Measurements from ENCODE around the gene STXBP5L. TPM values are rescaled to one million over a fixed set of nuclear protein-coding genes. Genes with fewer than 3 reads are reported as not detected.

STXBP5L gene
- total and polyA plus RNA-seq, 12 donors: 0.60 to 8.4 (median 2.1) TPM

DNA sequence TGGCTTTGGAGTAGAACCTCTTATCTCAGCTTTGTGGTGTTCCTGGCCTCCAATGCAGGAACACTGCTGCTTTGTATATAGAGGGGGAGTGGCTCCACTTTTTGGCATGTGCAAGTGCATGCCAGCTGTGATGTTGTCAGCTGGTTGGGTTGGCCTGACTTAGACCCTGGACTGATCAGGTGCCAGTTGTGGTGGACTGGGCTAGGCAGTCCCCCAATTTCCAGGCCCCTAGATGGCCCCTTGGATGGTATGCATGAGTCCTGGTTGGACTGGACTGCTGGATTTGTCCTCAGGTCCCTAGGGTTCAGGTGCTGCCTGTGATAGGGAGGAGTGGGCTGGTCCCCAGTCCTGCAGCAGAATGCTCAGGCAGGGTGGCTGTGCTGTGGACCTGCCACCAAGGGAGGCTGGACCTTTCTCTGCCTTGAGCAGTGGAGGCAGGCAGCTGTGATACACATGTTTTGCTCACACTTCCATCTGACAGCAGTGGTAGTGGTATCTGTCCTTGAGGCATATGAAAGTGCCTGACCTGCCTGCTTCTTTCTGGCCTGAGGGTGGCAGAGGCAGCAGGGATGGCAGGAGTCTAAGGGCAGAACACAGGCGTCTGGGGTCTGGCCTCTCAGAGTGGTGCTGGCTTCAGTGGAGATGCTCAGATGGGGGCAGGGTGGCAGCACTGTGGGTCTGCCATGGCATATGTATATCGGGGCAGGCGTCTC, 74.8 kb downstream of the STXBP5L start:
- Histone ChIP-seq H3K36me3 (replicated peaks in 1 of 2) (no peaks in the 10 kb centered on the region), H3K4me3 (no peak overlapping the region), H3K27me3 (no peaks in the 10 kb centered on the region), H3K4me1 (replicated peaks in 1 of 2) (no peaks in the 10 kb centered on the region), H3K27ac (no peak overlapping the region), H3K9me3 (replicated peaks in 1 of 3) (peaks cover 0 to 3% (median 0%) of the 10 kb centered on the region in 3 donors)
- no peak for DNase-seq
- intact Hi-C loops (cut with DNase I): no loop called here
- WGBS, 4 donors: 78 to 87% (median 83%) methylated on average over 3 of the region's 3 CpGs
- TF ChIP-seq, protein P1, sequence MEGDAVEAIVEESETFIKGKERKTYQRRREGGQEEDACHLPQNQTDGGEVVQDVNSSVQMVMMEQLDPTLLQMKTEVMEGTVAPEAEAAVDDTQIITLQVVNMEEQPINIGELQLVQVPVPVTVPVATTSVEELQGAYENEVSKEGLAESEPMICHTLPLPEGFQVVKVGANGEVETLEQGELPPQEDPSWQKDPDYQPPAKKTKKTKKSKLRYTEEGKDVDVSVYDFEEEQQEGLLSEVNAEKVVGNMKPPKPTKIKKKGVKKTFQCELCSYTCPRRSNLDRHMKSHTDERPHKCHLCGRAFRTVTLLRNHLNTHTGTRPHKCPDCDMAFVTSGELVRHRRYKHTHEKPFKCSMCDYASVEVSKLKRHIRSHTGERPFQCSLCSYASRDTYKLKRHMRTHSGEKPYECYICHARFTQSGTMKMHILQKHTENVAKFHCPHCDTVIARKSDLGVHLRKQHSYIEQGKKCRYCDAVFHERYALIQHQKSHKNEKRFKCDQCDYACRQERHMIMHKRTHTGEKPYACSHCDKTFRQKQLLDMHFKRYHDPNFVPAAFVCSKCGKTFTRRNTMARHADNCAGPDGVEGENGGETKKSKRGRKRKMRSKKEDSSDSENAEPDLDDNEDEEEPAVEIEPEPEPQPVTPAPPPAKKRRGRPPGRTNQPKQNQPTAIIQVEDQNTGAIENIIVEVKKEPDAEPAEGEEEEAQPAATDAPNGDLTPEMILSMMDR (IDR thresholded peaks at IDR 0.05): no peak
- TF ChIP-seq POLR2A (IDR thresholded peaks at IDR 0.05): no peak

DNA sequence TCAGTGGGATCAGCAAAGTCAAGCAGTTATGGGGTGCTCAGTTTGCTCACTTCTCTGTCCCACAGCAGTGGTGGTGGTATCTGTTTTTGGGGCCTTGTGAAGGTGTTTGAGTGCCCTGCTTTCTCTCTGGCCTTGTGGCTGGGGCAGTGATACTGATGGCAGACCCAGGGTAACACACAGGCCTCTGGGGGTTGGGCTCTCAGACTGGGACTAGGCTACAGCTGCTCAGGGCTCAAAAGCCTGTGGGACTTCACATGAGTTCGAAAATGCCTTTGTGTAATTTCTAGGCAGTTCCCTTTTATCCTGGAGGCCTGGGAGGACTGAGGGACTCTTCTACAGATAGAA, 75.3 kb downstream of the STXBP5L start:
- H3K4me3 ChIP-seq: no peak overlapping the region
- no peak overlapping the region for H3K27ac ChIP-seq
- no peak for DNase-seq
- intact Hi-C loops (cut with DNase I): no loop called here
- H3K9me3 ChIP-seq (replicated peaks in 1 of 3): peaks cover 0 to 3% (median 0%) of the 10 kb centered on the region in 3 donors
- TF ChIP-seq, protein P1 (IDR thresholded peaks at IDR 0.05): no peak
- no peak for TF ChIP-seq POLR2A (IDR thresholded peaks at IDR 0.05)
- no peaks in the 10 kb centered on the region for H3K36me3 ChIP-seq (replicated peaks in 1 of 2)
- 36 to 67% (median 60%) methylated on average over 1 of the region's 1 CpG for WGBS, 4 donors
- H3K27me3 ChIP-seq: no peaks in the 10 kb centered on the region
- H3K4me1 ChIP-seq (replicated peaks in 1 of 2): no peaks in the 10 kb centered on the region

DNA sequence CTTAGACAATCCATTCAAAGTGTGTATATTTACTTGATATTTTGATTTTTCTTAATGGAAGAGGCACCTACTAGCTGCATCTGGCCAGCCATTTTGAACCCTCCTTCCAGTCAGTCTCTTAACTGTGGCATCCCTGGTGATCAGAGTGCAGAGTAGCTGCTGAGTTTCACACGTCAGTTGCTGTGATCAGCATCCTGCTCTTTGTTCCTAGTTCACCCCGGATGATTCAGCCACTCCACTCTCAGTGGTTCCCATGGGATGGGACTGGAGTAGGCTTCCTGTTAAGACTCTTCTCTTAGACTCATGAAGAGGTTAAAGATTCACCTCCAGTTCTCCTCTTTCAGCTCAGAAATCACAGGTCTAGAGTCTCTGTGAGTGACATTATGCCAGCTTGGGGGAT, 75.8 kb downstream of the STXBP5L start:
- H3K27me3 ChIP-seq: no peaks in the 10 kb centered on the region
- intact Hi-C loops (cut with DNase I): no loop called here
- peaks cover 0 to 3% (median 0%) of the 10 kb centered on the region in 3 donors for H3K9me3 ChIP-seq (replicated peaks in 1 of 3)
- H3K27ac ChIP-seq: no peak overlapping the region
- WGBS, 4 donors: 17 to 51% (median 40%) methylated on average over 2 of the region's 2 CpGs
- DNase-seq: no peak
- no peaks in the 10 kb centered on the region for H3K36me3 ChIP-seq (replicated peaks in 1 of 2)
- TF ChIP-seq POLR2A (IDR thresholded peaks at IDR 0.05): no peak
- TF ChIP-seq, protein P1 (IDR thresholded peaks at IDR 0.05): no peak
- no peaks in the 10 kb centered on the region for H3K4me1 ChIP-seq (replicated peaks in 1 of 2)
- no peak overlapping the region for H3K4me3 ChIP-seq

DNA sequence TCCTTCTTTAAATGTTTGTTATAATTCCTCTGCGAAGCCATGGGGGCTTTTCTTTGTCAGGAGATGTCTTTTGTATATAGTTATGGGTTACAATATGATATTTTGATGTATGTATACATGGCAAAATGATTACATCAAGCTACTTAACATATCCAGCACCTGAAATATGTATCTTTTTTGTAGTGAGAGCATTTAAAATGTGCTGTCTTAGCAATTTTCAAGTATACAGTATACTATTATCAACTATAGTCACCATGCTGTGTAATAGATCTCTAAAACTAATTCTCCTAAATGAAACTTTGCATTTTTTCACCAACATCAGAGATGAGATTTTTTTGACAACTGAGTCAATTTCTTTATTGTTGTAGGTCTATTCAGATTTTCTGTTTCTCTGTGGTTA, 77.2 kb downstream of the STXBP5L start:
- no peak for DNase-seq
- no peaks in the 10 kb centered on the region for H3K4me1 ChIP-seq (replicated peaks in 1 of 2)
- H3K27ac ChIP-seq: no peak overlapping the region
- peaks cover 0 to 3% (median 0%) of the 10 kb centered on the region in 3 donors for H3K9me3 ChIP-seq (replicated peaks in 1 of 3)
- H3K27me3 ChIP-seq: no peaks in the 10 kb centered on the region
- intact Hi-C loops (cut with DNase I): no loop called here
- 75 to 83% (median 76%) methylated on average over 1 of the region's 1 CpG for WGBS, 4 donors
- TF ChIP-seq POLR2A (IDR thresholded peaks at IDR 0.05): no peak
- TF ChIP-seq, protein P1 (IDR thresholded peaks at IDR 0.05): no peak
- H3K36me3 ChIP-seq (replicated peaks in 1 of 2): no peaks in the 10 kb centered on the region
- H3K4me3 ChIP-seq: no peak overlapping the region
